HG02798 (cell line): ENCODE measurements around the gene SMYD2.
"Not testable (repeated sequence)": the region's sequence is repeated elsewhere in the genome, so short reads cannot be mapped to it uniquely, and the experiment has no call there.

Experiments
- ATAC-seq: cut with Tn5 transposase; IDR thresholded peaks from one replicate; pipeline ENCODE4 v1.9.1; 2021; ENCODE audit warnings: mild to moderate bottlenecking; ENCODE audit not compliant: unreplicated experiment, poor library complexity

SMYD2 gene

GRCh38 chr1:214271174-214271858 lies 9.6 kb upstream of the SMYD2 start:
- ATAC-seq: no peak

GRCh38 chr1:214271995-214272731 lies 8.8 kb upstream of the SMYD2 start:
- no peak for ATAC-seq

GRCh38 chr1:214272964-214273533 lies 7.9 kb upstream of the SMYD2 start:
- ATAC-seq: no peak

DNA sequence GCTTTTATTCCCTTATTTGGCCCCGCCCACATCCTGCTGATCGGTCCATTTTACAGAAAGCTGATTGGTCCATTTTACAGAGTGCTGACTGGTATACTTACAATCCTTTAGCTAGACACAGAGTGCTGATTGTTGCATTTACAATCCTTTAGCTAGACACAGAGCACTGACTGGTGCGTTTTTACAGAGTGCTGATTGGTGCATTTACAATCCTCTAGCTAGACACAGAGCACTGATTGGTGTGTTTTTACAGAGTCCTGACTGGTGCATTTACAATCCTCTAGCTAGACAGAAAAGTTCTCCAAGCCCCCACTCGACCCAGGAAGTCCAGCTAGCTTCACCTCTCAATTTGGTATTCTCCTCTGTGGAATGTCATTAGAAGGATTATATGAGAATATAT lies 5.3 kb upstream of the SMYD2 start:
- not testable (repeated sequence) for ATAC-seq

- no peak for ATAC-seq
Observed at GRCh38 chr1:214276786-214277185, 4.2 kb upstream of the SMYD2 start.

GRCh38 chr1:214277704-214278635 lies 3.0 kb upstream of the SMYD2 start:
- no peak for ATAC-seq

GRCh38 chr1:214280386-214281020 lies 456 bp upstream of the SMYD2 start:
- peak; percentile 8 for ATAC-seq

GRCh38 chr1:214281720-214282629 lies 1.0 kb downstream of the SMYD2 start:
- ATAC-seq: no peak

DNA sequence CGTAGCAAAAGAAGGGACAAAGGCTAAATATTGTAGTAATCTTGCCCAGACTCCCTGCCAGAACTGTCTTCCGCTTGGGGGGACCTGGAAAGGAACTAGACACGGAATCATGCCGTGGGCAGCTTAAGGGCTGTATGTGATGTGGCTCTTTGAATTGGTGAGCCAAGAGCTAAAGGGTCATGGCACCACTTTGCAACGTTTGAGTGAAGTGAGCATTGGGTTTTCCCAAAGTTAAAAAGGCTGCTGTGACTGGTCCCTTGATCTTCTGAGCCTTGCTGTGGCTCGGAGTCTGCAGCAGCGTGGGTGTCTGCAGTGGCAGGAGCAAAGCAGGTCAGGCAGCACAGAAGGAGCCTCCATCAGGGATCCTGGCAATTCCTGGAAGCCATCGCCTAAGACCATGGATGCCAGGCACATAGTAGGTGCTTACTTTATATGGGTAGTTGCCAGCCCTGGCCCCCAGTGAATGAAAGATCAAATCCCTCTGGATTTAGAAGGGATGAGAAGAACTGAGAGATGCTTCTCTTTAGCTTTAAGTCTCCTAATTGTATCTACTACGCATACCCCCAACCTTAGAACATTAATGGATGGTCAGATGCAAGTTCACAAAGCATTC lies 1.8 kb downstream of the SMYD2 start:
- no peak for ATAC-seq

DNA sequence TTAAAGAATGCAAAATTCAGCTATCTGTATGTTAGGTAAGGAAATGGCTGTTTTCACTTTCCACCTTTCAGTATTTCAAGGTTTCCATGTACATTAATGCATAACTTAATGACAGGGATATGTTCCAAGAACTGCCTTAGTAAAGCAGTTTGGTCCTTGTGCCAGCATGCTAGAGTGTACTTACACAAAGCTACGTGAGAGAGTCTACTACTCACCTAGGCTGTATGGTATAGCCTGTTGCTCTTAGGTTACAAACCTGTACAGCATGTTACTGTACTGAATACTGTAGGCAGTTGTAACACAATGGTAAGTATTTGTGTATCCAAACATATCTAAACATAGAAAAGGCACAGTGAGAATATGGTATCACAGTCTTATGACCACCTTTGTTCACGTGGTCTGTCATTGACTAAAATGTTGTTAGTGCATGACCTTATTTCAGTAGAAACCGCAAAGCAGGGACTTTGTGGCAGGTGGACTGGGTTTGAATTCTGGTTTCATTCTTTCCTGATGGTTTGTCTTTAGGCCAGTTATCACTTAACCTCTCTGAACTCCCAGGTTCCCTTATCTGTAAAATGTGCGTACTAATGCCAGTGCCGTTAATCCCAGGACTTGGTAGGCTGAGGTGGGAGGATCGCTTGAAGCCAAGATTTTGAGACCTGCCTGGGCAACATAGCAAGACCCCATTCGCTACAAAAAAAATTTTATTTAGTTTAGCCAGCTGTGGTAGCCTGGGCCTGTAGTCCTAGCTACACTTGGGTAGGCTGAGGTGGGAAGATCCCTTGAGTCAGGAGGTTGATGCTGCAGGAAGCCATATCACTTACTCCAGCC lies 4.9 kb downstream of the SMYD2 start:
- no peak for ATAC-seq

GRCh38 chr1:214287884-214288283 lies 6.9 kb downstream of the SMYD2 start:
- no peak for ATAC-seq

DNA sequence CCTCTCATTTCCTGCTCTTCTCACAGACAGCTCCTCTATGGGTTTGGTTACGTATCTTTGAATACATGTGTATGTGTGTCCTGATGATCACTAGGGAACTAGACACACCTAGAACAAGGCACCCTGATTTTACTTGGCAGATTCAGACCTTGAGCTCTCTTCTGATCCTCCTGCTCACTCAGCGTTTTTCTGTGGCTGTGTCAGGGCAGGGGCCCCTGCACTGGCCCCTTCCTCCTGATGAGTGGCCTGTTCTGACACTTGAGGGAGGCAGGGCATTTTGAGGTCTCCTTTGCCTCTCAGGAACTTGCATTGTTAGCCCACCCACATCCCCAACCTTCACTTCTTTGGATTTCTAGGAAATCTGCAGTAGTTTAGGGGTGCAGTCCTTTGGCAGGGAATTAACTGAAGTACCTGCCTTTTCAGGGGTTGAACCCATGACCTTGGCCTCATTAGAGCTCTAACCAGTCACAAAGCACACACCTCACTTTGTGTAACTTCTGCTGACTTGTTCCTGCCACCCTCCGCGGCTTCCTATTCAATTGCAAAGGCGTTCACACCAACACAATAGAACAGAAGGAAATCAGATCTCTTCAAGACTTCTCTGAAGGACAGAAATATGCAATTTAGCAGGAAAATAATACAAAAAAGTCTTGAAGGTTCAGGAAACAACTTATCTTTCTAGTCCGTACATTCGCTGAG lies 8.8 kb downstream of the SMYD2 start:
- ATAC-seq: no peak

GRCh38 chr1:214290424-214291037 lies 9.6 kb downstream of the SMYD2 start:
- no peak for ATAC-seq

GRCh38 chr1:214292322-214292721 lies 11.4 kb downstream of the SMYD2 start:
- no peak for ATAC-seq

- ATAC-seq: no peak
Observed at GRCh38 chr1:214295934-214296333, 15.0 kb downstream of the SMYD2 start.

DNA sequence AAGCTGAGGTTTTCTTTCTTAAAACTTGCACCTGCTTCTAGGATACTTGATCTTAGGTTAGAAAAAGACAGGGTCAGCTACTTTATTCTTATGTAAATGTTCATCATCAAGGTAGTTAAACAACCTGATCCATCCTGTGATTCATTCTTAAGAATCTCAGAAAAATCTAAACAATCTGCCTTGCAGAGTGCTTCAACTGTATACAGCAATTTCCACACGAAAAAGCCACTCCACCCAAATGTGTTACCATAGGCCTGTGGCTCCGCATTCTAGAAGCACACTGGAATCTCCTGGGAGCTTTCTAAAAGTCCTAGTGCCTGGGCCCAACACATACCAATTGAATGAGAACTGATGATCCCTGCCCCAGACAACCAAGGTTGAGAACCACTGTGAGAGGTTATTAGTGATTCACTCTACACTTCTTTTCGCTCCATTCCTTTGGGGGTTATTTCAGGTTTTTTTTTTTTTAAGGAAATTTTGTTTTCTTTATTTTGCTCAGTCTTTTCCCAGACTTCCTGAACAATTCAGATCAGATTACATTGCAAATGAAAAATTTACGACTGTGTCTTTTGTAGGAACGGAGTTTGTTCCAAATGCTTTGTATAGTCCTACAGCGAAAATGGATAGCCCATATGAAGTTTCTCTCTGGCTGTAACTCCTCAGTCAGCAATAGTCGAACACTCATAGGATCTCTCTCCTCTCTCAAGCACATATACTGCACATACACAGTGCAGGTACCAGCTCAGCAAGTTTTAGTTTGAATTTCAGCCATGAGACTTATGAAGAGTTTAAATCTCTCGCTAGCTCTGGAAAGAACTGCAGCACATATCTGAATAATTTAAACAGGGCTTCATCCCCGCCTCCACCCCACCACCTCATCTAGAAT lies 16.1 kb downstream of the SMYD2 start:
- ATAC-seq: no peak
